HepG2 (cell line): ENCODE results near the gene TNFAIP8L2. TPM values are rescaled to one million over a fixed set of nuclear protein-coding genes. Genes with fewer than 3 reads are reported as not detected.

Experiments used
- ETV6 ChIP-seq: sonication (generic); formaldehyde crosslinking; conservative IDR thresholded peaks from 2 replicates; pipeline ENCODE4 v1.4.0; 2020; ENCODE audit warnings: missing genetic modification reagents
- HNF4G ChIP-seq, 2 experiments: sonication (generic) in 1 of 2; formaldehyde crosslinking in 1 of 2; IDR thresholded peaks; 2 replicates each; pipeline versions ENCODE4 v1.4.0 to v1.6.1; 2011 to 2020; ENCODE audit warnings: borderline replicate concordance in 2 of 2, low read depth in 2 of 2, mild to moderate bottlenecking in 2 of 2, low read length in 1 of 2, missing genetic modification reagents in 1 of 2, moderate library complexity in 1 of 2
- JUNB ChIP-seq: sonication (generic); formaldehyde crosslinking; IDR thresholded peaks from 2 replicates; pipeline ENCODE4 v1.8.0; 2022; ENCODE audit warnings: missing genetic modification reagents, mild to moderate bottlenecking, borderline replicate concordance
- KLF15 ChIP-seq: sonication (generic); formaldehyde crosslinking; IDR thresholded peaks from 2 replicates; pipeline ENCODE4 v1.8.1; 2023; ENCODE audit warnings: borderline replicate concordance, mild to moderate bottlenecking, inconsistent platforms, missing genetic modification reagents, mixed read lengths
- NR1H2 ChIP-seq: sonication (generic); formaldehyde crosslinking; IDR thresholded peaks from 2 replicates; pipeline ENCODE4 v1.8.1; 2022; ENCODE audit warnings: low read depth, missing genetic modification reagents, borderline replicate concordance
- NR2F2 ChIP-seq: IDR thresholded peaks from 2 replicates; pipeline ENCODE4 v1.6.1; 2012; ENCODE audit warnings: low read depth, inconsistent platforms, borderline replicate concordance
- SP4 ChIP-seq: sonication (generic); formaldehyde crosslinking; IDR thresholded peaks from 2 replicates; pipeline ENCODE4 v1.8.1; 2023; ENCODE audit warnings: mild to moderate bottlenecking, missing genetic modification reagents
- ZBTB20 ChIP-seq: sonication (generic); formaldehyde crosslinking; IDR thresholded peaks from 2 replicates; pipeline ENCODE4 v1.8.1; 2023; ENCODE audit warnings: missing genetic modification reagents, low read depth, mild to moderate bottlenecking, borderline replicate concordance
- ZMAT3 ChIP-seq: sonication (generic); formaldehyde crosslinking; conservative IDR thresholded peaks from 2 replicates; pipeline ENCODE4 v1.7.0; 2021; ENCODE audit warnings: missing genetic modification reagents
- ZNF333 ChIP-seq: sonication (generic); formaldehyde crosslinking; IDR thresholded peaks from 2 replicates; pipeline ENCODE4 v1.4.0; 2020; ENCODE audit warnings: mild to moderate bottlenecking, missing genetic modification reagents, borderline replicate concordance
- ZNF652 ChIP-seq: IDR thresholded peaks from 2 replicates; pipeline ENCODE4 v1.6.1; 2016; ENCODE audit warnings: low read depth, borderline replicate concordance
- ZNF724P ChIP-seq: sonication (generic); formaldehyde crosslinking; IDR thresholded peaks from 2 replicates; pipeline ENCODE4 v1.8.0; 2022; ENCODE audit warnings: missing genetic modification reagents, borderline replicate concordance
- ZNF747 ChIP-seq: sonication (generic); formaldehyde crosslinking; IDR thresholded peaks from 2 replicates; pipeline ENCODE4 v1.8.1; 2023; ENCODE audit warnings: missing genetic modification reagents, mild to moderate bottlenecking, borderline replicate concordance
- polyA plus RNA-seq, 8 experiments: library from polyadenylated mRNA; depleted of rRNA in 3 of 8; stranded (reverse) in 7 of 8; unstranded in 1 of 8; fragments of >200 nt; fragmentation: Illumina TruSeq in 4 of 8; extraction: Trizol in 4 of 8; gene quantifications; 2 replicates each; pipeline versions ENCODE4 v1.2.1 to v1.2.3, GENCODE V29; 2011 to 2016; ENCODE audit warnings: low read depth in 4 of 8, missing spikeins in 1 of 8, mixed read lengths in 1 of 8; ENCODE audit not compliant: insufficient read depth in 1 of 8
- total RNA-seq, 5 experiments: library from RNA; depleted of rRNA; stranded (reverse); fragments of >200 nt; fragmentation: Illumina TruSeq; extraction: Trizol; gene quantifications; 2 replicates each; pipeline ENCODE4 v1.2.3, GENCODE V29; 2016; ENCODE audit warnings: low read depth in 1 of 5
- TF ChIP-seq, protein P1 (sequence below): sonication (generic); formaldehyde crosslinking; IDR thresholded peaks from 2 replicates; pipeline ENCODE4 v1.8.1; 2023; ENCODE audit warnings: mild to moderate bottlenecking, missing genetic modification reagents
- TF ChIP-seq, protein P2 (sequence below): sonication (generic); formaldehyde crosslinking; IDR thresholded peaks from 2 replicates; pipeline ENCODE4 v1.4.0; 2020; ENCODE audit warnings: mild to moderate bottlenecking, missing genetic modification reagents
- TF ChIP-seq, protein P3 (sequence below): sonication (generic); formaldehyde crosslinking; IDR thresholded peaks from 2 replicates; pipeline ENCODE4 v1.8.0; 2022; ENCODE audit warnings: mild to moderate bottlenecking, missing genetic modification reagents
- TF ChIP-seq, protein P4 (sequence below): sonication (generic); formaldehyde crosslinking; IDR thresholded peaks from 2 replicates; pipeline ENCODE4 v1.5.0; 2020; ENCODE audit warnings: mild to moderate bottlenecking, missing genetic modification reagents
- TF ChIP-seq, protein P5 (sequence below): fragments of 450-650 bp; IDR thresholded peaks from 2 replicates; pipeline ENCODE4 v1.6.1; 2017; ENCODE audit warnings: mild to moderate bottlenecking

TNFAIP8L2 gene
- total and polyA plus RNA-seq, 2 of the 13 experiments (the other 11 are each of a cell fraction or from before 2014, with no cell fraction given): not detected

DNA sequence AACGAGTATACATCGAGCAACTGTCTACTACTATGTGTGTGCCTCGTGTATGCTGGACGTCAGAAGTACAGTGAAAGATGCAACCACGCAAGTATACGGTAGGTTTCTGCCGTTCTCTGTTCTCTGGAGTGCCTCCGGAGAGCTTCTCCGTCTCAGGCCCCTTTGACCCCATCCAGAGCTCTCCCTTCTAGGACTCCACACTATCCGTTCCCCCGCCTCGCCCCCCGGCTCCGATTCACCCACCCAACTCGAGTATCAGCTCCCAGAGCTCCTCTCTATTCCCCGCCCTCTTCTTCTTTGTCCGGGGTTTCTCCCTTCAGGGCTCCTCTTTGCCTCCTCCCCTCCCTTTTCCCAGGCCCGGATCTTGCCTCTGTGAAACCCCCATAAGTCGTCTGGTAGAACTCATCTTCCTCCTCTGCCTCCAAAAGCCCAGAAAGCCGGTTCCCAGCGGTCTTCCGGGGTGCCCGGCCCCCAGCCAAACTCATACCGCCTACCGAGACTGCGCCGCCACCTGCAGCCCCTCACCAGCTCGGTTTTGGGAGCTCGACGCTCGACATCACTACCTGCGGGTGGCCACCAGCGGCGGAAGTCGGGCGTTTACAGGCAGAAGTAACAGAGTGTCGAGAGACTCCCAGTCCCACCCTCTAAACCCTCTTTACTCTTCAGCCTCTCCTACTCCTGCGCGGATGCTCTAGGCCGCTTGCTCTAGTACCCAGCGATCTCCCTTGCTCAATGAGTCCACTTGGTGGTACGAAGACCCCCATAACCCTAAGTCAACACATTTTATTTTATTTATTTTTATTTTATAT lies 33.4 kb downstream of the TNFAIP8L2 start, which contains the start of gene VPS72 (continued):
- TF ChIP-seq ETV6 (CRISPR knock-in tag) (peak; percentile 36; the same call in 1 of the 2 replicates), HNF4G (IDR thresholded peaks at IDR 0.05; ENCODE audit: borderline replicate concordance, low read depth, low read length) (no peak; the same call in 1 of the 2 replicates), HNF4G (CRISPR knock-in tag; IDR thresholded peaks at IDR 0.05; ENCODE audit: borderline replicate concordance, low read depth) (no peak), NR1H2 (CRISPR knock-in tag) (no peak), ZNF747 (CRISPR knock-in tag) (no peak), ZMAT3 (CRISPR knock-in tag) (peak; percentile 62; the same call in 1 of the 2 replicates), SP4 (CRISPR knock-in tag) (peak; percentile 77; the same call in 1 of the 2 replicates), ZNF652 (CRISPR knock-in tag) (peak; percentile 43; the same call in 1 of the 2 replicates), ZBTB20 (peak; percentile 41; the same call in 1 of the 2 replicates), ZNF724P (CRISPR knock-in tag) (no peak), JUNB (CRISPR knock-in tag) (no peak), NR2F2 (no peak), ZNF333 (CRISPR knock-in tag) (no peak), KLF15 (no peak)
- TF ChIP-seq, protein P1, sequence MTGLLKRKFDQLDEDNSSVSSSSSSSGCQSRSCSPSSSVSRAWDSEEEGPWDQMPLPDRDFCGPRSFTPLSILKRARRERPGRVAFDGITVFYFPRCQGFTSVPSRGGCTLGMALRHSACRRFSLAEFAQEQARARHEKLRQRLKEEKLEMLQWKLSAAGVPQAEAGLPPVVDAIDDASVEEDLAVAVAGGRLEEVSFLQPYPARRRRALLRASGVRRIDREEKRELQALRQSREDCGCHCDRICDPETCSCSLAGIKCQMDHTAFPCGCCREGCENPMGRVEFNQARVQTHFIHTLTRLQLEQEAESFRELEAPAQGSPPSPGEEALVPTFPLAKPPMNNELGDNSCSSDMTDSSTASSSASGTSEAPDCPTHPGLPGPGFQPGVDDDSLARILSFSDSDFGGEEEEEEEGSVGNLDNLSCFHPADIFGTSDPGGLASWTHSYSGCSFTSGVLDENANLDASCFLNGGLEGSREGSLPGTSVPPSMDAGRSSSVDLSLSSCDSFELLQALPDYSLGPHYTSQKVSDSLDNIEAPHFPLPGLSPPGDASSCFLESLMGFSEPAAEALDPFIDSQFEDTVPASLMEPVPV (CRISPR knock-in tag): peak; percentile 72
- TF ChIP-seq, protein P2, sequence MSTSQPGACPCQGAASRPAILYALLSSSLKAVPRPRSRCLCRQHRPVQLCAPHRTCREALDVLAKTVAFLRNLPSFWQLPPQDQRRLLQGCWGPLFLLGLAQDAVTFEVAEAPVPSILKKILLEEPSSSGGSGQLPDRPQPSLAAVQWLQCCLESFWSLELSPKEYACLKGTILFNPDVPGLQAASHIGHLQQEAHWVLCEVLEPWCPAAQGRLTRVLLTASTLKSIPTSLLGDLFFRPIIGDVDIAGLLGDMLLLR (CRISPR knock-in tag): 0 out of 2 replicates have a peak, but pooled peaks have one; percentile 40
- TF ChIP-seq, protein P3, sequence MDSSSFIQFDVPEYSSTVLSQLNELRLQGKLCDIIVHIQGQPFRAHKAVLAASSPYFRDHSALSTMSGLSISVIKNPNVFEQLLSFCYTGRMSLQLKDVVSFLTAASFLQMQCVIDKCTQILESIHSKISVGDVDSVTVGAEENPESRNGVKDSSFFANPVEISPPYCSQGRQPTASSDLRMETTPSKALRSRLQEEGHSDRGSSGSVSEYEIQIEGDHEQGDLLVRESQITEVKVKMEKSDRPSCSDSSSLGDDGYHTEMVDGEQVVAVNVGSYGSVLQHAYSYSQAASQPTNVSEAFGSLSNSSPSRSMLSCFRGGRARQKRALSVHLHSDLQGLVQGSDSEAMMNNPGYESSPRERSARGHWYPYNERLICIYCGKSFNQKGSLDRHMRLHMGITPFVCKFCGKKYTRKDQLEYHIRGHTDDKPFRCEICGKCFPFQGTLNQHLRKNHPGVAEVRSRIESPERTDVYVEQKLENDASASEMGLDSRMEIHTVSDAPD: peak; percentile 84
- TF ChIP-seq, protein P4, sequence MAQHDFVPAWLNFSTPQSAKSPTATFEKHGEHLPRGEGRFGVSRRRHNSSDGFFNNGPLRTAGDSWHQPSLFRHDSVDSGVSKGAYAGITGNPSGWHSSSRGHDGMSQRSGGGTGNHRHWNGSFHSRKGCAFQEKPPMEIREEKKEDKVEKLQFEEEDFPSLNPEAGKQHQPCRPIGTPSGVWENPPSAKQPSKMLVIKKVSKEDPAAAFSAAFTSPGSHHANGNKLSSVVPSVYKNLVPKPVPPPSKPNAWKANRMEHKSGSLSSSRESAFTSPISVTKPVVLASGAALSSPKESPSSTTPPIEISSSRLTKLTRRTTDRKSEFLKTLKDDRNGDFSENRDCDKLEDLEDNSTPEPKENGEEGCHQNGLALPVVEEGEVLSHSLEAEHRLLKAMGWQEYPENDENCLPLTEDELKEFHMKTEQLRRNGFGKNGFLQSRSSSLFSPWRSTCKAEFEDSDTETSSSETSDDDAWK (CRISPR knock-in tag): no peak
- TF ChIP-seq, protein P5, sequence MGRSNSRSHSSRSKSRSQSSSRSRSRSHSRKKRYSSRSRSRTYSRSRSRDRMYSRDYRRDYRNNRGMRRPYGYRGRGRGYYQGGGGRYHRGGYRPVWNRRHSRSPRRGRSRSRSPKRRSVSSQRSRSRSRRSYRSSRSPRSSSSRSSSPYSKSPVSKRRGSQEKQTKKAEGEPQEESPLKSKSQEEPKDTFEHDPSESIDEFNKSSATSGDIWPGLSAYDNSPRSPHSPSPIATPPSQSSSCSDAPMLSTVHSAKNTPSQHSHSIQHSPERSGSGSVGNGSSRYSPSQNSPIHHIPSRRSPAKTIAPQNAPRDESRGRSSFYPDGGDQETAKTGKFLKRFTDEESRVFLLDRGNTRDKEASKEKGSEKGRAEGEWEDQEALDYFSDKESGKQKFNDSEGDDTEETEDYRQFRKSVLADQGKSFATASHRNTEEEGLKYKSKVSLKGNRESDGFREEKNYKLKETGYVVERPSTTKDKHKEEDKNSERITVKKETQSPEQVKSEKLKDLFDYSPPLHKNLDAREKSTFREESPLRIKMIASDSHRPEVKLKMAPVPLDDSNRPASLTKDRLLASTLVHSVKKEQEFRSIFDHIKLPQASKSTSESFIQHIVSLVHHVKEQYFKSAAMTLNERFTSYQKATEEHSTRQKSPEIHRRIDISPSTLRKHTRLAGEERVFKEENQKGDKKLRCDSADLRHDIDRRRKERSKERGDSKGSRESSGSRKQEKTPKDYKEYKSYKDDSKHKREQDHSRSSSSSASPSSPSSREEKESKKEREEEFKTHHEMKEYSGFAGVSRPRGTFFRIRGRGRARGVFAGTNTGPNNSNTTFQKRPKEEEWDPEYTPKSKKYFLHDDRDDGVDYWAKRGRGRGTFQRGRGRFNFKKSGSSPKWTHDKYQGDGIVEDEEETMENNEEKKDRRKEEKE: no peak
